ENCODE results near the gene DNAJC21.

- no peak for TF ChIP-seq CTCF (conservative IDR thresholded peaks at IDR 0.05; ENCODE audit: low read depth, low read length)
- no peak for TF ChIP-seq EZH2 (IDR thresholded peaks at IDR 0.05; ENCODE audit: low read length, unreplicated experiment)
- no peak for TF ChIP-seq EZH2phosphoT487 (IDR thresholded peaks at IDR 0.05; ENCODE audit: borderline replicate concordance, low read length)
Measured at GRCh38 chr5:34959323-34959722, 30.0 kb downstream of the DNAJC21 start.
